GM06990 (cell line): ENCODE data around the gene TP63.

ENCODE experiments used
- DNase-seq: peaks from one replicate; pipeline ENCODE4 v3.0.0-alpha.2; 2011; ENCODE audit not compliant: insufficient read length; ENCODE audit errors: extremely low read depth
- H3K27me3 ChIP-seq: replicated peaks from 2 replicates; pipeline ENCODE4 v1.6.0; 2011; ENCODE audit warnings: low read length; ENCODE audit not compliant: control insufficient read depth, insufficient read depth
- H3K36me3 ChIP-seq: 2 replicates; pipeline ENCODE4 v1.5.1; 2011; ENCODE audit warnings: low read length; ENCODE audit not compliant: control insufficient read depth, insufficient read depth
- H3K4me3 ChIP-seq: replicated peaks from 2 replicates; pipeline ENCODE4 v1.5.1; 2011; ENCODE audit warnings: low read depth, mild to moderate bottlenecking, control low read depth, low read length
- TF ChIP-seq, protein P1 (sequence below): IDR thresholded peaks from 2 replicates; pipeline ENCODE4 v1.5.1; 2011; ENCODE audit warnings: low read length, control low read depth, mild to moderate bottlenecking, inconsistent platforms; ENCODE audit not compliant: insufficient read depth, poor library complexity, severe bottlenecking

Gene TP63

DNA sequence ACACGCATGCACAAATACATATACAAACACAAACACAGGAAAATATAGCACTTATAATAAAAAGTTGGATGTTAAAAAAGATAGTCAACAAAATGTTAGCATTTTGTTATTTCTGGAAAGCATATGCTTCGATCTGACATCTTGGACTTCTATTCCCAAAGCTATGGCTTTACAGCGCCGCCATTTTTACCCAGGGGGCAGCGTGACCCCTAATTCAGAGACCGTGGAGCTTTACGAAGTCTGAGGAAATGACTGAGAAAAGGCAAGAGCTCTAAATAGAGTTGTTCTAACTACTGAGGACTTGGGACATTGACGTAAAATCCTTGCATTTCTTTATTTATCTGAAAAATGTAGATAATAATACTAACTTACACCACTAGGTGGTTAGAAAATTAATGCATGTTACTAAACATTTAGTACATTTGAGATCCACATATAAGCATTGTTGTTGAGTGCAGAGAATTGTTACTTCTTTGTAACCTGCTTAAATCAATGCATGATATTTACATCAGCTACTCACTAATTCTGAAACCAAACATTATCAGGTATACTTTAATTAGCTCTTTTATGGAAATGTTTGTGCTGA is 155.4 kb downstream of the TP63 start:
- Histone ChIP-seq H3K27me3 (no peaks in the 10 kb centered on the region), H3K36me3 (no peaks in the 10 kb centered on the region), H3K4me3 (no peak overlapping the region)
- no peak for DNase-seq
- TF ChIP-seq, protein P1, sequence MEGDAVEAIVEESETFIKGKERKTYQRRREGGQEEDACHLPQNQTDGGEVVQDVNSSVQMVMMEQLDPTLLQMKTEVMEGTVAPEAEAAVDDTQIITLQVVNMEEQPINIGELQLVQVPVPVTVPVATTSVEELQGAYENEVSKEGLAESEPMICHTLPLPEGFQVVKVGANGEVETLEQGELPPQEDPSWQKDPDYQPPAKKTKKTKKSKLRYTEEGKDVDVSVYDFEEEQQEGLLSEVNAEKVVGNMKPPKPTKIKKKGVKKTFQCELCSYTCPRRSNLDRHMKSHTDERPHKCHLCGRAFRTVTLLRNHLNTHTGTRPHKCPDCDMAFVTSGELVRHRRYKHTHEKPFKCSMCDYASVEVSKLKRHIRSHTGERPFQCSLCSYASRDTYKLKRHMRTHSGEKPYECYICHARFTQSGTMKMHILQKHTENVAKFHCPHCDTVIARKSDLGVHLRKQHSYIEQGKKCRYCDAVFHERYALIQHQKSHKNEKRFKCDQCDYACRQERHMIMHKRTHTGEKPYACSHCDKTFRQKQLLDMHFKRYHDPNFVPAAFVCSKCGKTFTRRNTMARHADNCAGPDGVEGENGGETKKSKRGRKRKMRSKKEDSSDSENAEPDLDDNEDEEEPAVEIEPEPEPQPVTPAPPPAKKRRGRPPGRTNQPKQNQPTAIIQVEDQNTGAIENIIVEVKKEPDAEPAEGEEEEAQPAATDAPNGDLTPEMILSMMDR, result no peak

DNA sequence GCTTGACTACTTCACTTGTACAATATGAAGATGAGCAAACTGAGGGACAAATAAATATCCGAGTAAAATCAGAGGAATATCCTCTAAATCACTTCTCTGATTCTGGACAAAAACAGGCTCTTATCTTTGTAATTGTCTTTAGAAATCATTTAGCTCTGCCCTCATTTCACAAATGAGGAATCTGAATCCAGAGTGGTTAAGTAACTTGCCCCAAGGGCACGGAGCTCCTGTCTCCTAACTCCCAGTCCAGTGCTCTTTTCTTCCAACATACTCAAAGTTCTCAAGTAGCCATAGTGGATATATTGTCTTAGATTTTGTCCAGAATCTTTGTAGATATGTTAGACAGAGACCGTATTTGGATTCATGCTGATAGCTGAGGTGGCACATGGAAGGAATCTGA is 156.0 kb downstream of the TP63 start:
- no peaks in the 10 kb centered on the region for H3K27me3 ChIP-seq
- no peak for DNase-seq
- TF ChIP-seq, protein P1, result no peak
- H3K4me3 ChIP-seq, result no peak overlapping the region
- no peaks in the 10 kb centered on the region for H3K36me3 ChIP-seq

DNA sequence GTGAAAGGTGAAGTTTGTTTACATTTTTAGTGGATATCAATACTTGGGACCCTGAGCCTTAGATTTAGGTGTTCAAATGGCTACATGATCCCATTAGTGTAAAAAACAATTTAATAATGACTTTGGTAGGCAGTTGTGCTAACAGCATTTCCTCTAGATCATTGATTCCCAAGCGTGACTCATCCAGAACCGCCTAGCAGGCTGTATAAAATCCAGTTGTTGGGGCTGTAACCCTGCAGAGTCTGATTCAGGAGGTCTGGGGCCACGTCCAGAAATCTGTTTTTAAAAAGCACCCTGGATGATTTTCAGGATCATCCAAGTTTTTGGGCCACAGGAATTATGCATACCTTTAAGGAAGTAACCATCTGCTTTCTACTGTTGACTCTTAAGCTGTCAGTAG is 156.4 kb downstream of the TP63 start:
- Histone ChIP-seq H3K36me3 (no peaks in the 10 kb centered on the region), H3K27me3 (no peaks in the 10 kb centered on the region), H3K4me3 (no peak overlapping the region)
- TF ChIP-seq, protein P1, result no peak
- DNase-seq, result no peak

DNA sequence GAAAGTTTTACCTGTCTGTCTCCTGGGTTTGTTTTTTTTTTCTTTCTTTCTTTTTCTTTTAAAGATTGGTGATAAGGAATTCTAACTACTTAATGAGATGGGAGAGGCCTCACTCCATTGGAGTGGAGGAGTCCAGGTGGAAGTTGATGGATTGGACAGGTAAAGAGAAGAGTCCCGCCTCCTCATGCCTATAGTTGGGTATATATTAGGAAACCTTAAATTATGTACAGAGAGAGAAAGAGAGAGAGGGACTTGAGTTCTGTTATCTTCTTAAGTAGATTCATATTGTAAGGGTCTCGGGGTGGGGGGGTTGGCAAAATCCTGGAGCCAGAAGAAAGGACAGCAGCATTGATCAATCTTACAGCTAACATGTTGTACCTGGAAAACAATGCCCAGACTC is 158.2 kb downstream of the TP63 start:
- H3K27me3 ChIP-seq, result no peaks in the 10 kb centered on the region
- no peak for DNase-seq
- H3K4me3 ChIP-seq, result no peak overlapping the region
- H3K36me3 ChIP-seq, result no peaks in the 10 kb centered on the region
- TF ChIP-seq, protein P1, result no peak

DNA sequence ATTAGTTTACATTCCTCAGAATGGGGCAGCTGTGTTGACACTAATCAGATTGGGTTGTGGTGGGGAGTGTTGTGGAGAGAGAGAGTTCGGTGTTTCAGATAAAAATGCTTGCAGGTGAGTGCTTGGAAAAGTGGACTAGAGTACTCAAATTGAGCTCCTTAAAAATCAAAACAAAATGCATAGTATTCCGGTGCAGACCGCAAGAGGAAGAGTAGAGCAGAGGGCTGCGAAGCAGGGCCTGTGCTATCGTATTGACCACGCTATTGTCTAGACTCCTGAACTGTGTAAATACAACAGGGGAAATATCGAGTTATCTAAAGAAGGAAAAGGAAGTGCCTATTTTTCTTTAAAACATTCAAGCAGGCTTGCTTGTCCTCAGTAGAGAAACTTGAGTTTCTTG is 159.5 kb downstream of the TP63 start:
- TF ChIP-seq, protein P1, result no peak
- Histone ChIP-seq H3K36me3 (no peaks in the 10 kb centered on the region), H3K27me3 (no peaks in the 10 kb centered on the region), H3K4me3 (no peak overlapping the region)
- DNase-seq, result no peak

DNA sequence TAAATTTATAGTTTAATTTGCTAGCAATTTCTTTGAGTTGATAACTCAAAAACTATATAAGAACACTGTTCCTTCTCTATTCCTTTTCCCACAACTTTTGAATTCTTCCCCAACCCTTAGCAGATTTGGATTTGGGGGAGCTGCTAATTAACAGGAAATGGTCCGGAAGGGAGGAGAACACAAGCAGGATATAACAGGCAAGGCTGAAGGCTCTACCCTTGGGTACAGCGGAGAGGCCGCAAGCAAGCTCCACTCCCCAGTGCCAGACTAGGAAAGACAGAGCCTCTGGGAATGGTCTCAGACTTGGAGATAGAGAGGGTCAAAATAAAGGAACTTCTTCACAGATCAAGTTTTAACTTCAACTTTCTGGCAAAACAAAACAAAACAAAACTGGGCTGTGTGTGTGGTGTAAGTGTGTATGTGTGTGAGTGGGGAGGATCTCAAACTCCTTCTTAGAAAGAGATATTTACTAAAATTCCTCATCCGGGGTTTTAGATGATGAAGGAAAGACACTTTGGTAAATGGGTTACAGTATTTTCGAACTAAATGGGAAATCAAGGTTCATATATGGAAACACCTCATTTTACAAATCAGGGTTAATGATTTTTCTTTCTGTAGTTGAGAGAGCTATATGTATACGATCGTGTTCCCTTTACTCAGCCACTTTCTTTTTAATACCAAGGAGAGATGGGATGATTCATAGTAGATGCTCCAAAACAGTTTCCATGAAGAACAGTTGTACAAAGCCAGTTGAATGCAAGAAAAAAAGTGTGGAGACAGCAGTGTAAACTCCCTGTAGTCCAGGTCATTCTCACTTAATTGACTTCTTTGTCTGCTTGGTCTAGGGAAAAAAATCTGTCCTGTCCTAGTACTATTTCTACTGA is 161.1 kb downstream of the TP63 start:
- no peaks in the 10 kb centered on the region for H3K36me3 ChIP-seq
- TF ChIP-seq, protein P1, result no peak
- H3K4me3 ChIP-seq, result no peak overlapping the region
- no peak for DNase-seq
- no peaks in the 10 kb centered on the region for H3K27me3 ChIP-seq
